HG03378 (cell line): Measurements from ENCODE around the gene MAD1L1.
"Not testable (repeated sequence)": the region's sequence is repeated elsewhere in the genome, so short reads cannot be mapped to it uniquely, and the experiment has no call there.

Source experiments
- ATAC-seq: cut with Tn5 transposase; IDR thresholded peaks from one replicate; pipeline ENCODE4 v1.9.1; 2021; ENCODE audit warnings: mild to moderate bottlenecking, moderate library complexity; ENCODE audit not compliant: unreplicated experiment

MAD1L1 gene

GRCh38 chr7:1837696-1838543, 394.8 kb downstream of the MAD1L1 start:
- ATAC-seq, result not testable (repeated sequence)

GRCh38 chr7:1831933-1832535, 400.7 kb downstream of the MAD1L1 start:
- not testable (repeated sequence) for ATAC-seq

- ATAC-seq, result not testable (repeated sequence)
Measured at GRCh38 chr7:1831471-1831870, 401.3 kb downstream of the MAD1L1 start.

- ATAC-seq, result not testable (repeated sequence)
Measured at GRCh38 chr7:1829668-1830067, 403.1 kb downstream of the MAD1L1 start.

GRCh38 chr7:1829111-1829510, 403.6 kb downstream of the MAD1L1 start:
- no peak for ATAC-seq

DNA sequence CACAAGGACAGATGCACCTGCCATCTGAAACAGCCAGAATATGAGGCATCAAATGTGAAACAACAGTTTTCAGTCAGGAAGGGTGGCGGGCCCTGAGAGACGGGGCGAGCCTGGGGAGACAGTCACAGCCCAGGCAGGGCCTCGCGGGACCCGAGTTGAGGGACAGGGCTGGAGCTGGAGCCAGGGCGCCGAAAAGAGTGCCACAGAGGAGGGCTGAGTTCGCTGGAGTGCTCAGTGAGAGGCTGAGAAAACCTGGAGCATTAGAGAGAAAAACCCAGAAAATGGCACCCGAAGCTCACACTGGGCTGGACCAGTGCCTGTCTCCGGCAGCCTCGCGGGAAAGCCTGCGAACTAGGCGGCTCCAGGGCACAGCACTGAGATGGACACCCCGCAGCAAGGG, 404.6 kb downstream of the MAD1L1 start:
- not testable (repeated sequence) for ATAC-seq

DNA sequence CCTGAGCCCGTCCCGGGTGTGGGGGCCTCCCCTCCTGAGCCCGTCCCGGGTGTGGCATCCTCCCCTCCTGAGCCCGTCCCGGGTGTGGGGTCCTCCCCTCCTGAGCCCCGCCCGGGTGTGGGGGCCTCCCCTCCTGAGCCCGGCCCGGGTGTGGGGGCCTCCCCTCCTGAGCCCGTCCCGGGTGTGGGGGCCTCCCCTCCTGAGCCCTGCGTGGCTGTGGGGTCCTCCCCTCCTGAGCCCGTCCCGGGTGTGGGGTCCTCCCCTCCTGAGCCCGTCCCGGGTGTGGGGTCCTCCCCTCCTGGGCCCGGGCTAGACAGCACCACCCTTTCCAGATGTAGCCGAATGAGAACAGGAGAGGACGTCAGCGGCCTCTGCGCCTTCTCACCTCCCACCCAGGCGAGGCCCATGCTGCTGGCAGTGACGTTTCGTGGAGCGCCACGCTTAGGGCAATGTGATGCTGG, 405.2 kb downstream of the MAD1L1 start:
- ATAC-seq, result not testable (repeated sequence)

GRCh38 chr7:1826931-1827330, 405.8 kb downstream of the MAD1L1 start:
- not testable (repeated sequence) for ATAC-seq

DNA sequence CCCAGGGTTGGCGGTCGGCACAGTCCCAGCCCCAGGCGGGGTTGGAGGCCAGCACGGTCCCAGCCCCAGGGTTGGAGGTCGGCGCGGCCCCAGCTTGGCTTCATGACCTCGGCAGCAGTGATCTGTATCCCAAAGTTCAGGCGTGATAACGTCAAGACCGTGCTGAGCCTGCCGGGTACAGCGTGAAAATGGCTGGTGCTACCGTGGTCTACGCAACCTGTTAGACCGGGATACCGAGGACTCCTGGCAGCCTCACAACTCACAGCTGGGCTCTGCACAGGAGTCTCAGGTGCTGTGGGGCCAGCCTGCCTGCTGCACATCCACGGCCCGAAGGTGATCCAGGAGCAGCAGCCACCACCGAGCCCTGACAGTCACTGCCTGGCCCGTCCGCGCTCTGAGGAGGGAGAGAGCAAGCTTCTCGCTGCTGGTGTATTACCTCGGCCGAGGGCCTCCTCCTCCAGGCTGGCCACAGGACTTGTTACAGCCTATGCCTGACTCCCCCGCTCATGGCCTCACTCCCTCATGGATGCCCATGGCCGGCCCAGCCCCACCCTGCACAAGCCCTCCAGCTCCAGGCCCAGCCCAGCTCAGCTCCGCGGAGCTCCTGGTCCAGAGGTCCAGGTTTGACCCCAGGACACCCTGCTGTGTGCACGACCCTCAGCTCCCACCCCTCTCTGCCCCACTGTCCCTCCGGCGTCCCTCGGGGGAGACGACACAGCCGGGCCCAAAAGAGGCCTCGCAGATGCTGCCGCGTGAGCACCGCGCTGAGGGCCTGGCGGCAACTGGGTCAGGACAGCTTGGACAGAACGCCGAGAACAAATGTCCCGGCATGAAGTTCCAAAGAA, 406.6 kb downstream of the MAD1L1 start:
- ATAC-seq, result no peak

GRCh38 chr7:1825647-1825896, 407.2 kb downstream of the MAD1L1 start:
- not testable (repeated sequence) for ATAC-seq

- ATAC-seq, result not testable (repeated sequence)
Measured at GRCh38 chr7:1824882-1825646, 407.7 kb downstream of the MAD1L1 start.

DNA sequence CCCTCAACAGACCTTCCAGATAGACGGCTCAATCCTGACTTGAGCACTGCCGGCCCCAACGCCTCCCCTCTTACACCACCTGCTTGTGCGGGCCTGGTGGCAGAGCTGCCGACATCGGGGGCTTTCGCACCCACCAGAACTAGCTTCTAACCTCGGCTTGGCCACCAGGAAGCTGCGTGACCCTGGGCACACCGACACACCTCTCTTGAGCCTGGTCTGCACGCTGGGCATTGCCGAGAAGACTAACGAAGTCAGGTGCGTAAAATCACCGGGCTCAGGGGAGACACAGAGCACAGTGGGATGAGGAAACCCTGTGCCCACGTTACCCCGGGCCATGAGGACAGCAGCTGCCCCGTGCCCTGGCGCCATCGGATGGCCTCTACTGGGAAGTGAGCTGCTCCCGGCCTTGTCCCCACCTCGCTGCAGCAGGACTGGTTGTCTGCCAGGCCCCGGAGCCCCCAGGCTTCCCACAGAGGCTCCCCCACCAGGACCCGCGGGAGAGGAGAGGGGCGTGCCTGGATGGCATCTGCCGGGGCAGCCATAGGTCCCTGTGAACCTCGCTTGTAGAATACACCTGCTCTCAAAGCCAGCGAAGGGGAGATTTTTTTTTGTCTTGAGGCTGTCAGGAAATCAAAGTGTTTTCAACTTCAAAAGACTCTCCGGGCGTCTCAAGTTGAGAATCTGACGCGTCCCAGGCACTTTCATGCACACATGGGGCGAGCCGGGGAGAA, 408.4 kb downstream of the MAD1L1 start:
- not testable (repeated sequence) for ATAC-seq

DNA sequence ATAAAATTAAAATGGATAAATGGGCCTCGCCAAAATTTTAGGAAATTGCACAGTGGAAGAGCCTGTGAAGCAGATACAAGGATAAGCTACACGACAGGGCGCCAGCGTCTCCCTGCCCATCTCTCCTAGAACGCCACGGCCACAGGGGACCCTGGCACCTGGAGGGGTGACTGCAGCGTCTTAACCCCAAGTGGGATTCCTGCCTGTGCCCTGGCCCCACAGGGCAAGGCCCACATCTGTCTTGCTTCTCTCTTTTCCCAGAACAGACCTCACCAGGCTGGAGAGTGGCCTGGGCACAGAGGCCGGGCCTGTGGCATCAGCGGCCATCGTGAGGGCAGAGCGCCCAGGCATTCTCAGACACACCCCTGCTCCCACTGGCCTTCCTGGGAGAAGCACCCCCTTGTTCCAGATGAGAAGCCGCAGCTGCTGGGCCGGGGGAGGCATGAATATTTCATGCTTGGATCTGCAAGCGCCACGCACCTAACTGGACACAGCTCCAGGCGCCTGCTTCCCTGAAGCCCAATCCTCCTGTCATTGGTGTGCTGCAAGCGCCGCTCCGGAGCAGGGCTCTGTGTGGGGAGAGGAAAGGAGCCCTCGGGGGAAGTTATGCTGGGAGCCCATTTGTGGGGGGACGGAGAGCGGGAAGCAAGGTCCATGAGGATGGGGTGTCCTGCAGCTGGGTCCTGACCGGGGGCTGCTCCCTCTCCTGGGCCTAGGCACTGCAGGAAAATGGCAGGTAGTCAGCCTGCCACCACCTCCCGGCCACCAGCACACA, 409.2 kb downstream of the MAD1L1 start:
- ATAC-seq, result no peak

- no peak for ATAC-seq
Measured at GRCh38 chr7:1819259-1819841, 413.4 kb downstream of the MAD1L1 start.

GRCh38 chr7:1818575-1819258, 414.0 kb downstream of the MAD1L1 start:
- no peak for ATAC-seq

- ATAC-seq, result no peak
Measured at GRCh38 chr7:1817061-1817712, 415.6 kb downstream of the MAD1L1 start.

DNA sequence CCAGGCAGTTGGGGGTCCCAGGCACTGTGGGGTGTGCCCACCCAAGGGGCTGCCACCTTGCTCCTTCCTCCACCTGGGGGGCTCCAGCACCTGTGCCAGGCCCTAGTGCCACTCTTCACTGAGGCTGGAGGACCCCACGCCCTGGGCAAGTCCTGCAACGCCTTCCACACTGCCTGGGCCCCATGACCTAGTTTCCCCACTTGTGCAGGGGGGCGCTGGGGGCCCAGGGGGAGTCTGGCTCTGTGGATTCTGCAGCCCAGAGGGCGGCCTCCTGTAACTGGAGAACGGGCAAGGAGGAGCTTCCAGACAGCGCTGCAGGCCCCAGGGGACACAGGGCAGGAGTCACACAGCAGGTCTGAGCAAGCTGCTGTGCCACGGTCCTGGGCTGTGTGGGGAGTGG, 416.3 kb downstream of the MAD1L1 start:
- not testable (repeated sequence) for ATAC-seq
